Measurements from ENCODE around the gene ARID1B. TPM values are rescaled to one million over a fixed set of nuclear protein-coding genes. Genes with fewer than 3 reads are reported as not detected.

The ARID1B gene
- total RNA-seq, 1 donor = 55.0 TPM

DNA sequence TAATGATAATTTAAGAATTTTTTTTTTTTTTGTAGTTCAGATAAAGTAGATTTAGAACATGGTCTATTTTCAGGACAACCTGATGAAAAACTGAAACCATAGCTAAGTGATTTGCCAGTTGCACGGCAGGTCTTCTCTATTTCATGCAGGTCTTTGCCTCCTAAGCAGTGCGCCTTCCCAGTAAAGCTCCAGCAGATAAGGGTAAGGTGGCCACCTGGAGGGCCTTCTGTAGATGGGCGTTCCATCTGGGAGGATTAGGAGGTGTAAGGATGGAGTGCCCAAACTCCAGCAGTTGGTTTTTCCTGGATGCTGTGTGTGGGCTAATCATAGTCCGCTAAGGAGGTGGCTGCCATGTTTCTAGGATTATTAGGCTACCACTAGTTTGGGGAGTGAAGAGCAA, 107.1 kb downstream of the ARID1B start:
- H3K4me2 ChIP-seq (ENCODE audit: insufficient read depth, low read length) = no peak overlapping the region
- no peaks in the 10 kb centered on the region for H3K36me3 ChIP-seq (ENCODE audit: insufficient read depth, low read length)
- H3K79me2 ChIP-seq (ENCODE audit: insufficient read depth, low read length) = peaks cover 93% of the 10 kb centered on the region

DNA sequence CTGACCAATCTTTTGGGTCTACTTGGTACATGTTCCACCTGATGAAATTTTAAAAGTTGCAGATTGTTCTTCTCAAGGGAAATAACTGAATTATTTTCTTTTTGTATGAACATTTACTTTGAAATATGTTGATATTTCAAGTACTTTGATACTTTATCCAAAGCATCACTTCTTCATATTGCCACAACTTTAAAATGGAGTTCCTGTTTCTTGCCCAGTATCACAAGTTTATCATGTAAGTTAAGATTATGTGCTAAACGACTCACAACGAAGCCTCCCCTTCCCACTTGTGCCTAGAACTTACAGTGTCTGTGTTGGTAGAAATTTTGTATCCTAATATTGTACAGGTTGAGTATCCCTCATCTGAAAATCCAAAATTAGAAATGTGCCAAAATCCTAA, 108.4 kb downstream of the ARID1B start:
- Histone ChIP-seq H3K79me2 (ENCODE audit: insufficient read depth, low read length) (peaks cover 92% of the 10 kb centered on the region), H3K36me3 (ENCODE audit: insufficient read depth, low read length) (no peaks in the 10 kb centered on the region), H4K20me1 (ENCODE audit: insufficient read depth, low read length) (peaks cover 23% of the 10 kb centered on the region)

More for the DNA sequence above, 107.1 kb downstream of the ARID1B start:
- H3K9me3 ChIP-seq (ENCODE audit: low read depth, low read length) = no peaks in the 10 kb centered on the region
- no peaks in the 10 kb centered on the region for H3K27me3 ChIP-seq (ENCODE audit: insufficient read depth, low read length)
- peaks cover 4% of the 10 kb centered on the region for H3K4me1 ChIP-seq (ENCODE audit: insufficient read depth, low read length)
- TF ChIP-seq, protein P1, sequence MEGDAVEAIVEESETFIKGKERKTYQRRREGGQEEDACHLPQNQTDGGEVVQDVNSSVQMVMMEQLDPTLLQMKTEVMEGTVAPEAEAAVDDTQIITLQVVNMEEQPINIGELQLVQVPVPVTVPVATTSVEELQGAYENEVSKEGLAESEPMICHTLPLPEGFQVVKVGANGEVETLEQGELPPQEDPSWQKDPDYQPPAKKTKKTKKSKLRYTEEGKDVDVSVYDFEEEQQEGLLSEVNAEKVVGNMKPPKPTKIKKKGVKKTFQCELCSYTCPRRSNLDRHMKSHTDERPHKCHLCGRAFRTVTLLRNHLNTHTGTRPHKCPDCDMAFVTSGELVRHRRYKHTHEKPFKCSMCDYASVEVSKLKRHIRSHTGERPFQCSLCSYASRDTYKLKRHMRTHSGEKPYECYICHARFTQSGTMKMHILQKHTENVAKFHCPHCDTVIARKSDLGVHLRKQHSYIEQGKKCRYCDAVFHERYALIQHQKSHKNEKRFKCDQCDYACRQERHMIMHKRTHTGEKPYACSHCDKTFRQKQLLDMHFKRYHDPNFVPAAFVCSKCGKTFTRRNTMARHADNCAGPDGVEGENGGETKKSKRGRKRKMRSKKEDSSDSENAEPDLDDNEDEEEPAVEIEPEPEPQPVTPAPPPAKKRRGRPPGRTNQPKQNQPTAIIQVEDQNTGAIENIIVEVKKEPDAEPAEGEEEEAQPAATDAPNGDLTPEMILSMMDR (IDR thresholded peaks at IDR 0.05; ENCODE audit: extremely low read depth, low read depth, low read length) = no peak
- peaks cover 21% of the 10 kb centered on the region for H4K20me1 ChIP-seq (ENCODE audit: insufficient read depth, low read length)
- H3K27ac ChIP-seq (ENCODE audit: low read depth, low read length) = no peak overlapping the region
- H2AFZ ChIP-seq (ENCODE audit: low read length) = no peak overlapping the region
- H3K4me3 ChIP-seq (ENCODE audit: insufficient read depth, low read length) = no peak overlapping the region
- no peak for DNase-seq (ENCODE audit: insufficient read length, low spot score, missing footprints)

DNA sequence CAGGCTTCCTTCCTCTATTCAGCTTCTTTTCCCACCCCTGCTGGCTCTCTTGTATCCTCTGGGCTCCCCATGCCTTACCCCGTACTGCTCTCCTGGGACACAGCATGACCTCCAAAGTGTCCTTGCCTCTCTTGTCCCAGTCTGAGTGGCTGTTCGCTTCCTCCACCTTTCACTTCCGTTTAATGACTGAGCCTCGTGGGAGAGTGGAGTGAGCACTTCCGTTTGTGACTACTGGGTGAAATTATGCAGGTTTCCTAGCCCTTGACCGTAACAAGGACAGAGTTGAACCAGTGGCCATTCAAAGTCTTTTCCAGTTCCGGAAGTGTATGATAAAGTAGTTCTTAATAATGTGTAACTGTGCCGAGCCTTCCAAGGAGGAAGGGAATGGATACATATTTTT, 109.2 kb downstream of the ARID1B start:
- Histone ChIP-seq H3K27ac (ENCODE audit: low read depth, low read length) (no peak overlapping the region), H3K4me1 (ENCODE audit: insufficient read depth, low read length) (peaks cover 4% of the 10 kb centered on the region), H3K9me3 (ENCODE audit: low read depth, low read length) (no peaks in the 10 kb centered on the region), H3K4me3 (ENCODE audit: insufficient read depth, low read length) (no peak overlapping the region), H2AFZ (ENCODE audit: low read length) (no peak overlapping the region), H3K27me3 (ENCODE audit: insufficient read depth, low read length) (no peaks in the 10 kb centered on the region), H3K4me2 (ENCODE audit: insufficient read depth, low read length) (no peak overlapping the region), H3K36me3 (ENCODE audit: insufficient read depth, low read length) (no peaks in the 10 kb centered on the region), H3K79me2 (ENCODE audit: insufficient read depth, low read length) (peaks cover 93% of the 10 kb centered on the region), H4K20me1 (ENCODE audit: insufficient read depth, low read length) (peaks cover 21% of the 10 kb centered on the region)
- TF ChIP-seq, protein P1 (IDR thresholded peaks at IDR 0.05; ENCODE audit: extremely low read depth, low read depth, low read length) = no peak
- no peak for DNase-seq (ENCODE audit: insufficient read length, low spot score, missing footprints)

More for the DNA sequence above, 108.4 kb downstream of the ARID1B start:
- no peak overlapping the region for H2AFZ ChIP-seq (ENCODE audit: low read length)
- peaks cover 4% of the 10 kb centered on the region for H3K4me1 ChIP-seq (ENCODE audit: insufficient read depth, low read length)
- no peak overlapping the region for H3K4me2 ChIP-seq (ENCODE audit: insufficient read depth, low read length)
- TF ChIP-seq, protein P1 (IDR thresholded peaks at IDR 0.05; ENCODE audit: extremely low read depth, low read depth, low read length) = no peak
- no peak overlapping the region for H3K27ac ChIP-seq (ENCODE audit: low read depth, low read length)
- no peaks in the 10 kb centered on the region for H3K27me3 ChIP-seq (ENCODE audit: insufficient read depth, low read length)
- no peak for DNase-seq (ENCODE audit: insufficient read length, low spot score, missing footprints)
- no peak overlapping the region for H3K4me3 ChIP-seq (ENCODE audit: insufficient read depth, low read length)
- H3K9me3 ChIP-seq (ENCODE audit: low read depth, low read length) = no peaks in the 10 kb centered on the region

DNA sequence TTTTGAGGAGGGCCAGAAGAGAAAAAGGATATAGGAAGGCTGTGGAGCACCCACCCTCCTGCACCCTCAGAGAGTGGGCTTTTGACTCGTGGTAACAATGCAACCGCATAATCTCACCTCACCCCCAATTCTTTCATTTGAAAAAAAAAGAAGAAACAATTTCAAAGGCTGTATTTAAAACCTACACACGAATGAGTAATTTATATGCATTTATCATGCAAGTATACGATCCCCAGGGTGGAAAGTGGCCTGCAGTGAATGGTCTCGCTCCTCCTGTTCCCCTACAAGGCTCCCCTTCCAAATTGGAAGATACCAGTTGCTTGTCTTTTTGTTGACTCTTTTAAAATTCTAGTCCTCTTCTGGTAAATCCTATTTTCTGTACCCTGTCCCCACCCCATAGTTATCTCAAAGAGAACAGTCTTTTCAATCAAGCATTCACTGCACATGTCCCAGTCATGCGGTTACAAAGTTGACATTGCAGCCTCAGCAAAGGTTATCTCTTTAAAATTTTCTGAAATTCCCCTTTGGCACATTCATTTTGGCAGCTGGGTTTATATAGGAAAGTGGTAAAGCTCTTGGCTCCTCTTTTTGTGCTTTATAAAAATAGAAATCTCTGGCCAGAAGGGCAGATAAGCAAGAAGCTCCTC, 110.6 kb downstream of the ARID1B start:
- no peak overlapping the region for H2AFZ ChIP-seq (ENCODE audit: low read length)
- no peak for DNase-seq (ENCODE audit: insufficient read length, low spot score, missing footprints)
- H4K20me1 ChIP-seq (ENCODE audit: insufficient read depth, low read length) = peaks cover 12% of the 10 kb centered on the region
- TF ChIP-seq, protein P1 (IDR thresholded peaks at IDR 0.05; ENCODE audit: extremely low read depth, low read depth, low read length) = no peak
- H3K9me3 ChIP-seq (ENCODE audit: low read depth, low read length) = no peaks in the 10 kb centered on the region
- H3K4me1 ChIP-seq (ENCODE audit: insufficient read depth, low read length) = peaks cover 4% of the 10 kb centered on the region
- no peak overlapping the region for H3K4me3 ChIP-seq (ENCODE audit: insufficient read depth, low read length)
- H3K36me3 ChIP-seq (ENCODE audit: insufficient read depth, low read length) = no peaks in the 10 kb centered on the region
- H3K27me3 ChIP-seq (ENCODE audit: insufficient read depth, low read length) = no peaks in the 10 kb centered on the region
- peaks cover 90% of the 10 kb centered on the region for H3K79me2 ChIP-seq (ENCODE audit: insufficient read depth, low read length)
- no peak overlapping the region for H3K4me2 ChIP-seq (ENCODE audit: insufficient read depth, low read length)
- H3K27ac ChIP-seq (ENCODE audit: low read depth, low read length) = no peak overlapping the region
